Islet precursor cell (in vitro differentiated cells): ENCODE measurements around the gene TSGA10IP.

Experiments
- DNase-seq: peaks from one replicate; pipeline ENCODE4 v3.0.0-alpha.2; 2018

The TSGA10IP gene

DNA sequence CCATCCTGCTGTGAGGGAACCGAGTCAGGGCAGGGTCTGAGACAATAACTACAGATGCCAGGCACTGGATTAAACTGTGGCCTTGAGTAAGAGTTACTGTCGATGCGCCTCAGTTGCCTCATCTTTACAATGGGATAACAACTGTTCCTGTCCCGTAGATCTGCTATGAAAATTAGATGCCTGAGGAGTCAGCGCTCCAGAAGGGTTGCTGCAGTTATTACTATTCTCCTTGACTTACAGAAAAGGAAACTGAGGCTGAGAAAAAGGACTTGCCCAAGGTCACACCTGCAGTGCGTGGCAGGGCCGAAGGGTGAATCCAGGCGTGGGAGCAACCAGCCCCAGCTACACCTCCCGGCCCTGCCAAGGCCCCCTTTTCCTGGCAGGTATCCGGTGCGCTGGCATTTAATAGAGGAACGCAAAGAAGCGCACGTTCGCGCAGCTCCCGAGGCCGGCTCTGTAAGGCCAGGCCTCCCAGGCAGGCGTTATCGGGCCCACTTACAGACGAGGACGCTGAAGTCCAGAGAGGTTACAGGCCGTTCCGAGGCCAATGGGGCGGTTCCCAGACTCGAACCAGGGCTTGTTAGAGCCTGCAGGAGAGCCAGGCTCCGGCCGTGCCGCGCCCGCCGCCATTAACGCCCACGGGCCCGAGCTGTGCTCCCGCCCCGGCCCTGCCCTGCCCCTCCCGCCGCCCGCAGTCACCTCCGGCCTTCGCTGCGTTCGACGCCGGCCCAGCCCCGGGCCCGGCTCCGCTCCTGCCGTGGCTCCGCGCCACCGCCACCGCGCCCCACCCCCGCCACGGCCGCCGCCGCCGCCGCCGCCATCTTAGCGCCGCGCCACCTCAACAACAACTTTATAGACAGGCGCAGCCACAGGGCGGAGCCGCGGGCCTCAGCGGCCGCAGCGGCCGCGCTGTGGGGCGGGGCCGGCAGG is 26.8 kb upstream of the TSGA10IP start, which contains the start of gene C11orf68:
Gene C11orf68, minus strand, starts transcription at position 852 of the 930 bp plus-strand sequence. Its CDS starts 31 bp downstream, at position 821.
- DNase-seq: peak; percentile 69

GRCh38 chr11:65919141-65919572 is 26.1 kb upstream of the TSGA10IP start, which contains the start of gene DRAP1:
TSS of gene DRAP1 (plus strand) at chr11:65919426. CDS start at chr11:65919502, 76 bp downstream.
- DNase-seq: peak; percentile 99

GRCh38 chr11:65919573-65920371 is 25.5 kb upstream of the TSGA10IP start:
- peak; percentile 74 for DNase-seq

GRCh38 chr11:65920372-65920802 is 24.9 kb upstream of the TSGA10IP start:
- DNase-seq: no peak

GRCh38 chr11:65921033-65921555 is 24.2 kb upstream of the TSGA10IP start:
- no peak for DNase-seq

DNA sequence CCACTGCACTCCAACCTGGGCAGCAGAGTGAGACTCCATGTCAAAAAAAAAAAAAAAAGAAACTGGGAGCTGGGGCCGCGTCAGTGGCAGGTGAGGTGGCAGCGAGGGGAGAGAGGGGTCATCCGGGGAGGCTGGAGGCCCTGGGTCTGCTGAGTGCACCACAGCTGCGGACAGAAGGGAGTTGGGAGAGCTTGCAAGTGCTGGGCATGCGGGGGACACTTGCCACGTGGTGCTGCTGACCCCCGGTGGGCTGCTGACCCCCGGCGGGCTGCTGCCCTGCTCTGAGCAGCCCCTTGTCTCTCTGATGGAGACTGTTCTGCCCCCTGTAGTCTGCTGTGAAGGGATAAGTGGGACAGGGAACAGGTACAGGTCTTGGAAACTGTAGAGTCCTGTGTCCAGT is 23.4 kb upstream of the TSGA10IP start:
- DNase-seq: no peak

DNA sequence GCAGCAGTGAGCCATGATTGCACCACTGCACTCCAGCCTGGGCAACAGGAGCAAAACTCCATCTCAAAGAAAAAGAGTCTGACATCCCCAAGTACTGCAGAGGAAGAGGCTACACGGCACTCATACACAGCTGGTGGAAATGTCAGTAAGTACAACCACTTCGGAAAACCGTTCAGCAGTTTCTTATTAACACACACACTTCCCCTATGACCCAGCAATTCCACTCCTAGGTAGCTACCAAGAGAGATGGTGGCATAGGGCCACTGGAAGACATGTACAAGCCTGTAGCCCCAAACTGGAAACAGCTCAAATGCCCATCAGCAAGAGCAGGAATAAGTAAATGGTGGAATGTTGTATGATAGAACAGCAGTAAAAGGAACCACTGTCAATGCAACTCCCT is 22.7 kb upstream of the TSGA10IP start:
- no peak for DNase-seq

DNA sequence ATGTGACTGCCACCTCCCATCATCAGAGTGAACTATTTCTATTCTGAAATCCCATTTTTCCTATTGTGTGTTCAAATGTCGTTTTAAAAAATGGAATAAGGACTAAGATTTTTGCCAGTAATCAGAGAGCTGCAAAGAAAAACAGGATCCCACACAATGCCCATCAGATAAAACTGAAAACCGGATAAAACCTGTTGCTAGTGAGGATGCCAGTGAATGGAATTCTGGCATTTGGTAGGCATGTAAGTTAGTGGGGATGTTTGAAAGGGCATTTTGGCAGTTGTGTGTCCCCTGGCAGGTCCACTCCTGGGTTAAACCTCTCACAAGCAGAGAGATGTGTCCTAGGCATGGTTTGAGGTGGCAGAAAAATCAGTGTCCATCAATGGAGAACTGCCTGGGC is 19.9 kb upstream of the TSGA10IP start:
- DNase-seq: no peak

DNA sequence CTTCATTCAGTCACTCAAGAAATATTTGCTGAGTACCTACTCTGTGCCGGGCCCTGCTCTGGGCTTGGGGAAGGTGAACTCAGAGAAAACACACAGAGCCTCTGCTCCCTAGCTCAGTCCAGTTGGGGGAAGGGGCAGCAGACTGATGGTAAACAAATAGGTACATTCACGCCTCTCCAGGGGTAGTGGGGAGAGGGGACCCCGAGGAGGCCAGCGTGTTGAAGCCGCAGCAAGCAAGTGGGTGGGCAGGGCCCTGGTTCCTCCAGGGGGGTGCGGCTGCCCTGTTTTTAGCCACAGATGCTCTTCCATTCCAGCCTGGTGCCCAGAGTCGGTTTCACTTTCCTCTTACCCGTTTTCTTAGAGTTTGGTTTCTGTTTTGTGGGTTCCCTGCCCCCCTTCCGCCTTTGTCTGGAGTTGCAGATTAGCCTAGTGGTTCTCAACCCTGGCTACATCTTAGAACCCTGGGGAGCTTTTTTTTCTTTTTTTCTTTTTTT is 17.3 kb upstream of the TSGA10IP start:
- DNase-seq: no peak

- no peak for DNase-seq
These were observed 16.6 kb upstream of the TSGA10IP start for GRCh38 chr11:65928667-65929066.

GRCh38 chr11:65931773-65932557 is 13.3 kb upstream of the TSGA10IP start:
- DNase-seq: no peak

DNA sequence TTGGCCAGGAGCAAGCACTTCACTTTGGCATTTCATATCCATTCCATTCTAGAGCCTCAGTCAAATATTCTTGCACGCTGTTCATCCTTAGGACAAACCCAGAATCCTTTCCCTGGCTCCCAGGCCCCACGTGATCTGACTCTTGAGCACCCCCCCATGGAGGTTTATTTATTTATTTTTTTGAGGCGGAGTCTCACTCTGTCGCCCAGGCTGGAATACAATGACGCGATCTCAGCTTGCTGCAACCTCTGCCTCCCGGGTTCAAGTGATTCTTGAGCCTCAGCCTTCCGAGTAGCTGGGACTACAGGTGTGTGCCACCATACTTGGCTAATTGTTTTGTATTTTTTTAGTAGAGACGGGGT is 12.7 kb upstream of the TSGA10IP start:
- no peak for DNase-seq

GRCh38 chr11:65934014-65934413 is 11.3 kb upstream of the TSGA10IP start:
- no peak for DNase-seq

GRCh38 chr11:65937766-65938165 is 7.5 kb upstream of the TSGA10IP start:
- DNase-seq: no peak

DNA sequence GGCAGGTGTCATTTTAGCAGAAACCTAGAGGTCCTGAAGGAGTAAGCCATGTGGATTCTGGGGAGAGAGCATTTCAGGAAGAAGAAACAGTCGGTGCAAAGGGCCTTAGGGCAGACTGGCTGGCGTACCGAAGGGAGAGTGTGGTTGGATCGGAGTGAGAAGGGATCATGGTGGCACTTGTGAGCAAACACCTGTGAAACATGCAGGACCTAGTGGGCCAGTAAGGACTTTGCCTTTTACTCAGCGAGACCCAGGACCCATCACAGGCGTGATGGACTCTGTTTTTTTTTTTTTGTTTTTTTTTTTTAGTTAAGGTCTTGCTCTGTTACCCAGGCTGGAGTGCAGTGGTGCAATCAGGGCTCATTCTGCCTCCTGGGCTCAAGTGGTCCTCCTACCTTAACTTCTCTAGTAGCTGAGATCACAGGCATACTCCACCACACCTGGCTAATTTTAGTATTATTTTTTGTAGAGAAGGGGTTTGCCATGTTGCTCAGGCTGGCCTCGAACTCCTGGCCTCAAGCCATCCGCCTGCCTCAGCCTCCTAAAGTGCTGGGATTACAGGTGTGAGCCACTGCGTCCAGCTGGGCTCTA is 3.5 kb upstream of the TSGA10IP start:
- DNase-seq: no peak

GRCh38 chr11:65942531-65942930 is 2.7 kb upstream of the TSGA10IP start:
- no peak for DNase-seq

GRCh38 chr11:65944191-65944590 is 1.1 kb upstream of the TSGA10IP start:
- no peak for DNase-seq

GRCh38 chr11:65944767-65945166 is 513 bp upstream of the TSGA10IP start:
- DNase-seq: no peak

GRCh38 chr11:65945941-65946558 is 770 bp downstream of the TSGA10IP start:
- DNase-seq: no peak

GRCh38 chr11:65946655-65947054 is 1.4 kb downstream of the TSGA10IP start:
- no peak for DNase-seq

DNA sequence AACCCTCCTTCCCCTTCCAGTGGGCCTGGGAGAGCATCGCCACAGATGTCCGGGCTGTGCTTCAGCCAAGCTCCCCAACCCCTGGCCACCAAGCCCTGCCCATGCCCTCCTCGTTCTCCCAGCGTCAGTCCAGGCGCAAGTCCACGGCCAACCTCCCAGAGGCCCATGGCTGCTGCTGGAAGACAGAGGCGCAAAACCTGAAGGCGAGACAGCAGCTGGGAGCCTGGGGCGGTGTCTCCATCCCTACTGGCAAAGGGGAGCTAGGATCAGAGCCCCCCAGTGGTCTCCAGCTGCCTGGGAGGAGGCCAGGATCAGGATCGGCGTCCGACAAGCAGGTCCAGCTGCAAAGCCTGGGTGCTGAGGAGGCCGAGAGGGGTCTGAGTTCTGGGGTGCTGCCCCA is 1.9 kb downstream of the TSGA10IP start:
- no peak for DNase-seq
